AG04449 (cell line): ENCODE measurements around the gene FAM228A.

Experiments
- CTCF ChIA-PET: fragments of 350-600 bp; formaldehyde crosslinking; extraction: SDS; loops from one replicate; lab custom pipeline; 2021; ENCODE audit warnings: antibody characterized with exemption; lab: Yijun Ruan, JAX
- POLR2A ChIA-PET: fragments of 400-600, 350-600 bp; formaldehyde crosslinking; extraction: SDS; loops from one replicate; lab custom pipeline; 2020; ENCODE audit warnings: antibody characterized with exemption, inconsistent platforms; lab: Yijun Ruan, JAX
- DNase-seq: peaks from one replicate; pipeline ENCODE4 v3.0.0-alpha.2; 2010; ENCODE audit warnings: low read depth, low spot score
- H3K4me3 ChIP-seq: 2 replicates; pipeline ENCODE4 v1.5.1; 2011; ENCODE audit warnings: low read depth, mild to moderate bottlenecking, control low read depth, low read length
- TF ChIP-seq, protein P1 (sequence below): IDR thresholded peaks from one replicate; pipeline ENCODE4 v1.5.1; 2011; ENCODE audit warnings: mild to moderate bottlenecking, moderate library complexity, low read length, control low read depth, inconsistent platforms; ENCODE audit not compliant: insufficient read depth; ENCODE audit errors: missing control alignments

The FAM228A gene

DNA sequence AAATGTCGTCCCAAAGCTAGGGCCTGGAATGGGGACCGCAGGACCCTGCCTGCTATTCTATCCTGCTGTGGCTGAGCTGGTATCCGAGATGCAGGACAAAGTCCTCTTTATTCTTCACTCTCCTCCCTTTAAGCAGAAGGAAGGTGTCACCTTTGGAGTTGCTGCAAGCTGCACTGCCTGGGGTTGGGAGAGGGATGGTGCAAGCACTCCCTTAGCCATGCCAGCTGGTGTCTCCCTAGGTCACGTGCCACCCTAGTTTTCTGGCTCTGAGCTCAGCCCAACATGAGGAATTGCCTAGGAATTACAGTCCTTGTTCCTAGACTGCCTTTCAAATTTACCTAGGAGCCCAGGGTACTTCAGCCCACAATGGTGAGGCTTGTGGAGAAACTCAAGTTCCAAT lies 21.4 kb upstream of the FAM228A start:
- TF ChIP-seq, protein P1, sequence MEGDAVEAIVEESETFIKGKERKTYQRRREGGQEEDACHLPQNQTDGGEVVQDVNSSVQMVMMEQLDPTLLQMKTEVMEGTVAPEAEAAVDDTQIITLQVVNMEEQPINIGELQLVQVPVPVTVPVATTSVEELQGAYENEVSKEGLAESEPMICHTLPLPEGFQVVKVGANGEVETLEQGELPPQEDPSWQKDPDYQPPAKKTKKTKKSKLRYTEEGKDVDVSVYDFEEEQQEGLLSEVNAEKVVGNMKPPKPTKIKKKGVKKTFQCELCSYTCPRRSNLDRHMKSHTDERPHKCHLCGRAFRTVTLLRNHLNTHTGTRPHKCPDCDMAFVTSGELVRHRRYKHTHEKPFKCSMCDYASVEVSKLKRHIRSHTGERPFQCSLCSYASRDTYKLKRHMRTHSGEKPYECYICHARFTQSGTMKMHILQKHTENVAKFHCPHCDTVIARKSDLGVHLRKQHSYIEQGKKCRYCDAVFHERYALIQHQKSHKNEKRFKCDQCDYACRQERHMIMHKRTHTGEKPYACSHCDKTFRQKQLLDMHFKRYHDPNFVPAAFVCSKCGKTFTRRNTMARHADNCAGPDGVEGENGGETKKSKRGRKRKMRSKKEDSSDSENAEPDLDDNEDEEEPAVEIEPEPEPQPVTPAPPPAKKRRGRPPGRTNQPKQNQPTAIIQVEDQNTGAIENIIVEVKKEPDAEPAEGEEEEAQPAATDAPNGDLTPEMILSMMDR, result no peak
- no peak overlapping the region for H3K4me3 ChIP-seq
- DNase-seq, result no peak
- CTCF ChIA-PET, result interaction anchor here (1.2 kb wide), 1 partner anchor 11 kb away, joined by 3 read pairs; no protein-coding TSS in a partner anchor
- POLR2A ChIA-PET, result no interaction called here

DNA sequence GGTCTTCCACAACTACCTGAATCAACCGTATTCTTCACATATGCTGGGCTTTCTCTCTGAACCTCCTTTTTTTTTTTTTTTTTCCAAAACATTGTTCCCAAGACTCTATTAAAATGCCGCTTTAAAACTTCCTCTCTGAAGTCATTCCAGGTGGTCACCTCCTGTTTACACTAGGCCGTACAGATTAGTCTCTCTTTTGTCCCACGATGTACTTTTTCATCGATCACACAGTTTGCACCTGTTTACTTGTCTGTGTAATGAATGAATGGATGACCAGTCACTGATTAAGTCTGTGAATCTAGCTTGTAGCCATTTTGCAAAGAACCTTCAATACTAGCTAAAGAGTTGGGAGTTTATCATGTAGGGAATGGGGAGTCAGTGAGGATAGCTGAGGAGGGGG lies 16.7 kb upstream of the FAM228A start:
- TF ChIP-seq, protein P1, result no peak
- CTCF ChIA-PET, result no interaction called here
- H3K4me3 ChIP-seq, result no peak overlapping the region
- no peak for DNase-seq
- POLR2A ChIA-PET, result no interaction called here

DNA sequence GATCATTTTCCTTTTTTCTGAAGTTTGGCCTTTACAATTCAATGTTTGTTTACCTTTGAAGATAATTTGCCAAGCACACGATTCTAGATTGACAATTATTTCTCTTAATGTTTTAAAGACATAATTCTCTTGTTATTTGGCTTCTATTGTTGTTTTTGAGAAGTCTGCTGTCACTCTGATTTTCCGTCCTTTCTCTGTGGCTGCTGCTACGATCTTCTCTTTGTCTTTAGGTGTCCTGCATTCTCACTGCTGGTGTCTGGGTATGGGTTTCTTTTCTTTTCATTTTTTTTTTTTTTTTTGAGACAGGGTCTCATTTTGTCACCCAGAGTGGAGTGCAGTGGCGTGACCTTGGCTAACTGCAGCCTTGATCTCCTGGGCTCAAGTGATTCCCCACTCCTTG lies 15.1 kb upstream of the FAM228A start:
- POLR2A ChIA-PET, result no interaction called here
- CTCF ChIA-PET, result no interaction called here
- DNase-seq, result no peak
- H3K4me3 ChIP-seq, result no peak overlapping the region
- TF ChIP-seq, protein P1, result no peak

DNA sequence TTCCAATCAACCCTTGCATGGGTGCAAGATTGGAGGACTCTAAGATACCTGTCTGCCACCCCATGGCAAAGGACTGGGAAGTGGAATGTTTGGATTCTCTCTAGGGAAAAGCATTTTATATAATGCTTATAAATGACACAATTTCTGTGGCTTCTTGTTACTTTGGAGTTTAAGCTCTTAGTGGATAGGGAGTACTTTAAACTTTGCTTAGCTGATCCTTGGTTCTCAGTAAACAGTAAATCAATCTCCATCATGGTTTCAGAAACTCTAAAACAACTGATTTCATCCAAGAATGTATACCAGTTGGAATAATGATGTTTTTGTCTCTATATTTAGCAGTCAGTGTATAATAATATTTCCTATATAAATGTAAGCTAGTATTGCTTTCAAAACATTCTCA lies 14.1 kb upstream of the FAM228A start:
- CTCF ChIA-PET, result interaction anchor here (1.3 kb wide), 1 partner anchor 38 kb away, joined by 3 read pairs; no protein-coding TSS in a partner anchor
- TF ChIP-seq, protein P1, result no peak

DNA sequence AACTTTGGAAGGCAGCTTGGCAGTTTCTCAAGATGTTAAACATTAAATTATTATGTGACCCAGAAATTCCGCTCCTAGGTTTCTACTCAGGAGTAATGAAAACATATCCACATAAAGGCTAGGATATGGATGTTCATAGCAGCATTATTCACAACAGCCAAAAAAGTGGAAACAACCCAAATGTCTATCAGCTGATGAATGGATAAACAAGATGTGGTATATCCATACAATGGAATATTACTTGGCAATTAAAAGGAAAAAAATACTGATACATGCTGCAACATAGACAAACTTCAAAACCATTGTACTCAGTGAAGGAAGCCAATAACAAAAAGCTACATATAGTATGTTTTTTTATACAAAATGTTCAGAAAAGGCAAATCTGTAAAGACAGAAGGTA lies 12.4 kb upstream of the FAM228A start:
- no peak overlapping the region for H3K4me3 ChIP-seq
- DNase-seq, result no peak
- POLR2A ChIA-PET, result interaction anchor here (1.2 kb wide), 1 partner anchor 38 kb away, joined by 3 read pairs; no protein-coding TSS in a partner anchor
- TF ChIP-seq, protein P1, result no peak
- CTCF ChIA-PET, result interaction anchor here (1.0 to 1.8 kb wide), 4 partner anchors 20 to 338 kb away, joined by 3 to 6 read pairs (median 3); partner anchors contain the start of genes ATAD2B and TP53I3

More for the DNA sequence above, 14.1 kb upstream of the FAM228A start:
- no peak for DNase-seq
- H3K4me3 ChIP-seq, result no peak overlapping the region
- POLR2A ChIA-PET, result no interaction called here

DNA sequence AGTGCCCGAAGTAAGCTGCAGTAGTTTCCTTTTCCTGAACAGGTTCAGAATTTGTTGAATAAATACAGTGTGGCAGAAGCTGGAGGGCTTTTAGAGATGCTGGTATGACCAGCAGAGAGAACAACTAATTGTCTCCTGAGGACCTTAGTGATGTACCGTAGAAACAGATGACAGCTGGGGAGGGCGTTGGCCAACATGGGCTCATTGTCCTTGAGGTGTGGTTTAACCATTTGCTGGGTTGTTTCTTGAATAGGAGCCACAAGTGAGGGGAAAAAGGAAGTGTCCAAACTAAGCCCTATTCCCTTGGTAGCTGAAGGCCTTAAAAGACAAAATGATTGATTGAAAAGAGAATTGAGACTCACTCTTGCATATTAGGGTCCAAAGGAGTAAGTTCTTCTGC lies 11.7 kb upstream of the FAM228A start:
- TF ChIP-seq, protein P1, result no peak
- CTCF ChIA-PET, result interaction anchor here (1.0 to 1.1 kb wide), 2 partner anchors 21 to 236 kb away, joined by 3 to 4 read pairs; no protein-coding TSS in a partner anchor
- H3K4me3 ChIP-seq, result no peak overlapping the region
- no peak for DNase-seq
- POLR2A ChIA-PET, result interaction anchor here (0.5 kb wide), 1 partner anchor 1686 kb away, joined by 3 read pairs; no protein-coding TSS in a partner anchor
